HEK293T (cell line): ENCODE measurements around the gene SLC45A1.
A peak's percentile ranks its signal among the peaks of the same experiment; 100 is the strongest.

ENCODE experiments used
- CTCF ChIA-PET: fragments of 350-600 bp; formaldehyde crosslinking; extraction: SDS; loops from one replicate; lab custom pipeline; 2021; ENCODE audit warnings: antibody characterized with exemption, inconsistent platforms; lab: Yijun Ruan, JAX
- POLR2A ChIA-PET: fragments of 350-600 bp; formaldehyde crosslinking; extraction: SDS; loops from one replicate; lab custom pipeline; 2020; ENCODE audit warnings: antibody characterized with exemption, inconsistent platforms; lab: Yijun Ruan, JAX
- DNase-seq: peaks from one replicate; pipeline ENCODE4 v3.0.0; 2012; ENCODE audit warnings: mixed read lengths; ENCODE audit errors: extremely low spot score
- ARNT ChIP-seq: fragments of 450-650 bp; IDR thresholded peaks from 2 replicates; pipeline ENCODE4 v1.6.1; 2017; ENCODE audit warnings: mild to moderate bottlenecking
- BHLHE40 ChIP-seq: fragments of 450-650 bp; IDR thresholded peaks from 2 replicates; pipeline ENCODE4 v1.6.1; 2016; ENCODE audit warnings: mild to moderate bottlenecking, moderate library complexity, borderline replicate concordance
- CTBP1 ChIP-seq: fragments of 450-650 bp; IDR thresholded peaks from 2 replicates; pipeline ENCODE4 v1.6.1; 2016; ENCODE audit warnings: borderline replicate concordance
- ELF4 ChIP-seq: fragments of 450-650 bp; IDR thresholded peaks from 2 replicates; pipeline ENCODE4 v1.6.1; 2017; ENCODE audit warnings: antibody characterized with exemption
- FOXA1 ChIP-seq: fragments of 450-650 bp; IDR thresholded peaks from 2 replicates; pipeline ENCODE4 v1.6.1; 2016; ENCODE audit warnings: mild to moderate bottlenecking
- FOXK2 ChIP-seq: fragments of 450-650 bp; IDR thresholded peaks from 2 replicates; pipeline ENCODE4 v1.6.1; 2016; ENCODE audit warnings: mild to moderate bottlenecking
- FOXM1 ChIP-seq: fragments of 450-650 bp; IDR thresholded peaks from 2 replicates; pipeline ENCODE4 v1.6.1; 2017; ENCODE audit warnings: mild to moderate bottlenecking, borderline replicate concordance
- HDGF ChIP-seq: fragments of 450-650 bp; IDR thresholded peaks from 2 replicates; pipeline ENCODE4 v1.6.1; 2017; ENCODE audit warnings: antibody characterized with exemption, borderline replicate concordance
- L3MBTL2 ChIP-seq: fragments of 450-650 bp; conservative IDR thresholded peaks from 2 replicates; pipeline ENCODE4 v1.6.1; 2016; ENCODE audit warnings: mild to moderate bottlenecking
- LEF1 ChIP-seq: fragments of 450-650 bp; IDR thresholded peaks from 2 replicates; pipeline ENCODE4 v1.6.1; 2017; ENCODE audit warnings: mild to moderate bottlenecking, borderline replicate concordance
- NFRKB ChIP-seq: fragments of 450-650 bp; IDR thresholded peaks from 2 replicates; pipeline ENCODE4 v1.6.1; 2016; ENCODE audit warnings: mild to moderate bottlenecking, moderate library complexity
- SP1 ChIP-seq: fragments of 450-650 bp; IDR thresholded peaks from 2 replicates; pipeline ENCODE4 v1.6.1; 2017
- SUZ12 ChIP-seq: fragments of 450-650 bp; IDR thresholded peaks from 2 replicates; pipeline ENCODE4 v1.6.1; 2016; ENCODE audit warnings: mild to moderate bottlenecking
- TARDBP ChIP-seq: fragments of 450-650 bp; IDR thresholded peaks from 2 replicates; pipeline ENCODE4 v1.6.1; 2016
- ZNF384 ChIP-seq: fragments of 450-650 bp; IDR thresholded peaks from 2 replicates; pipeline ENCODE4 v1.6.1; 2016
- TF ChIP-seq, protein P1 (sequence below): fragments of 450-650 bp; IDR thresholded peaks from 2 replicates; pipeline ENCODE4 v1.6.1; 2016

The SLC45A1 gene

DNA sequence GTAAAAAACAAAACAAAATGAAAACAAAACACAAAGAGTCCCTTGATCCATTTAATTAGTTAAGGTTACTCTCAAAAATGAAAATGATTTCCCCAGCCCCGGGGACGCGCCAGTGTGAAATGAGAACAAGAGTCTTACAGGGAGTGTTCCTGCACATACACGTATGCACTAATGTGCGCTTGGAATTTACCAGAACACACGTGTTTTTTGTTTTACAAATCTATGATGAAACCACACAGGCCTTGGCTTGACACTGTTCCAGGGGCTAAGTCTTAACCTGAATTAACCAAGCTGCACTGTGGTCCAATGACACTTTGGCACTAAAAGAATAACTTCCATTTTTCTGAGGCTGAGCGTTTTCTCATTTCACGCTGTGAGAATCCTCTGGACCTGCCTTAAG lies 63.7 kb downstream of the SLC45A1 start:
- no peak for DNase-seq
- ChIA-PET POLR2A (no interaction called here), CTCF (no interaction called here)
- no peak for TF ChIP-seq ELF4
- TF ChIP-seq FOXK2: no peak

DNA sequence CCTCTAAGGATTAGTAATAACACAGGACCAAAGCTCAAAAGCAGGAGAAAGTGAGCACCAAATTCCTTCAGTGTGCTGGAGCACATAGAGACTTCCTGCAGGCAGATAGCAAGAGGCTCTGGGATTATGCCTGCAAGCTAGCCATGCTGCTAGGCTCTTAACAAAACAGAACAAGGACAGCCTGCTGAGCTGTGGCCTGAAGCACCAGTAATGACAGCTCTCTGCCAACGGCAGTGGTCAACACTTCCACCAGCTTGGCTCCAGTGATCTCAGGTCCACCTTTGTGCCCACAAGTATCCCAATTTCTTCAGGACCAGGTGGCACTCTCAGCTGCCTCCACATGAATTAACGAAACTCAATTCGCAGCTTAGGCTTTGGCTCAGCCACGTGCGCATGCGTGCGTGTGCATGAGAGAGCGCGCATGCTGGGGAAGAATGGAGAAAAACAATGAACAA lies 64.2 kb downstream of the SLC45A1 start:
- DNase-seq: peak; percentile 28
- TF ChIP-seq CTBP1 (no peak), ZNF384 (no peak), L3MBTL2 (no peak), TARDBP (no peak)
- ChIA-PET POLR2A (no interaction called here), CTCF (no interaction called here)

DNA sequence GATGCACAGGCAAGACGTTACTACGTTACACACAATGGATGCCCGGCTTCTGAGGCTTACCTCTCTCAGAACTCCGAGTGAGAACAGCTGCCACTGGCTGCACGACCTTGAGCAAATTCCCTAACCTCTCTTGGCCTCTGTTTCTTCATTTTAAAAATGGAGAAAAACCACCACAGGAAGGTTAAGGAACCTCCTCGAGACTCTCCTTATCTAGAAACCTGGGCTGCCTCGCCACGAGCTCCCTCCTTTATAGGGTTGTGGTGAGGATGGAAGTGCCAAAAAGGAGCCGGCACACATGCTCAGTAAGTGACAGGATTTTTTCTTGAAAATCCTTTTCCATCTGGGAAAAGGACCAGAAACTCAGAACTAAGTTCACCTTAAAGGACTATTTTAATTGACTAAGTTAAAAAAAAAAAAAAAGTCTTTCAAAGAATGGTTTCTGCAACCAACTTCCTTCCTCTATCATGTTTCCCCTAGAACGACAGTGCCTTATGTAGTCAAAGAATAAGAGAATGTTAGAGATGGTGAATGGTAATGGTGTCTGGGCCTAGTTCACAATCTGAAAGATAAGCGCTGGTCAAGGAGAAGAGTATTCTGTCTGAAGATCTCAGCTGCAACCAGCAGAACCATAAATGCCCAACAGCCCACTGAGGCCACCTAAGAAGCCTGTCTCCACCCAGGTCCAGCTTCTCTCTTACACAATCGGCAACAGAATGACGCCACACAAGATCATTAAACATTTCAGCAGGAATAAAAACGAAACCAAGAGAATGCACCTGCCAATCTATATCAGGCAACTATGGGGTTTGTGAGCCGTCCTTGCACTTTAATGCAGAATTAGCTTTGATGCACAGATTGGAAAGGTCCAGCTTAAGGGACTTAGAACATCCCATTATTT lies 64.9 kb downstream of the SLC45A1 start:
- ChIA-PET POLR2A (no interaction called here), CTCF (no interaction called here)
- DNase-seq: no peak
- TF ChIP-seq, protein P1, sequence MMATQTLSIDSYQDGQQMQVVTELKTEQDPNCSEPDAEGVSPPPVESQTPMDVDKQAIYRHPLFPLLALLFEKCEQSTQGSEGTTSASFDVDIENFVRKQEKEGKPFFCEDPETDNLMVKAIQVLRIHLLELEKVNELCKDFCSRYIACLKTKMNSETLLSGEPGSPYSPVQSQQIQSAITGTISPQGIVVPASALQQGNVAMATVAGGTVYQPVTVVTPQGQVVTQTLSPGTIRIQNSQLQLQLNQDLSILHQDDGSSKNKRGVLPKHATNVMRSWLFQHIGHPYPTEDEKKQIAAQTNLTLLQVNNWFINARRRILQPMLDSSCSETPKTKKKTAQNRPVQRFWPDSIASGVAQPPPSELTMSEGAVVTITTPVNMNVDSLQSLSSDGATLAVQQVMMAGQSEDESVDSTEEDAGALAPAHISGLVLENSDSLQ: no peak
- TF ChIP-seq ARNT (no peak), BHLHE40 (no peak), HDGF (no peak), FOXA1 (no peak), CTBP1 (no peak), FOXK2 (no peak), SP1 (no peak), NFRKB (no peak), FOXM1 (no peak), L3MBTL2 (no peak), LEF1 (no peak)

DNA sequence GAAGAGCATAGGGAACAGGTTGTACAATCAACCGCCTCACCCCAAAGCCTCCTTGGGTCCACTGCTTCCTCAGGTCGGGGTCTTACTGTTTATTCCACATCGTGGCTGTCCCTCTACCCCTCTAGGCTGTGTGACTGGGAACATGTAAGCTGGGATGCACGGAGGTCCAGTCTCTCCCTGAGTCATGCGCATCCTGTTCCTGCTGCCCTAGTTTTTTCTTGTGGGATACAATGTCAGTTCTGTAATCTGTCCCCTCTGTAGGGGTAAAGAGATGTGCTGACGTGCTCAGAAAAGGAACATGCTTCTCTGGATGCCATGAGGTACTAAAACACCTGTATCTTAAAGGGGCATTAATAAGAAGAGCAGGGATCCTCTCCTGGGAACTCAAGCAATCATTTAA lies 66.2 kb downstream of the SLC45A1 start:
- TF ChIP-seq BHLHE40 (no peak), ELF4 (no peak), SUZ12 (no peak), CTBP1 (no peak), SP1 (no peak), TARDBP (no peak), LEF1 (no peak), NFRKB (no peak), FOXA1 (no peak), FOXM1 (no peak), HDGF (no peak), L3MBTL2 (no peak), ARNT (no peak), FOXK2 (no peak)
- TF ChIP-seq, protein P1: no peak
- CTCF ChIA-PET: no interaction called here
- POLR2A ChIA-PET: no interaction called here
- no peak for DNase-seq

DNA sequence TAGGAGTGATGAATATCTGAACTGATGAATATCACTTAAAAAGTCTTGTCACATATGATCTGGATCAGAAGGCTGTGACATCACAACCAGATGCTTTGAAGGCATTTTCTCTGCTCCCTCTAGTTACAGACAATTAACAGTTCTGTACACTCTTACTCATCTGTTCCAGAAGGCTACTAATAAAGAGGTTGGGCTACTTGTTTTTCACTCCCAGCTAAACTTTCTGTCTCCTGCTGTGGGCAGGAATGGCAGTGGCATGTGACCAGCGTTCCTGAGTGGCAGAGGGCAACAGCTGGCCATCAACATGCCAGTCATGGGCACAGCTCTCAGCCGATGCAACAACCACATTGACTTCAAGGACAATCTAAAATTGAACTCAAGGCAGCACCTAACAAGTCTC lies 66.7 kb downstream of the SLC45A1 start:
- DNase-seq: no peak
- ChIA-PET POLR2A (no interaction called here), CTCF (no interaction called here)
- TF ChIP-seq BHLHE40 (no peak), ARNT (no peak), CTBP1 (no peak)

DNA sequence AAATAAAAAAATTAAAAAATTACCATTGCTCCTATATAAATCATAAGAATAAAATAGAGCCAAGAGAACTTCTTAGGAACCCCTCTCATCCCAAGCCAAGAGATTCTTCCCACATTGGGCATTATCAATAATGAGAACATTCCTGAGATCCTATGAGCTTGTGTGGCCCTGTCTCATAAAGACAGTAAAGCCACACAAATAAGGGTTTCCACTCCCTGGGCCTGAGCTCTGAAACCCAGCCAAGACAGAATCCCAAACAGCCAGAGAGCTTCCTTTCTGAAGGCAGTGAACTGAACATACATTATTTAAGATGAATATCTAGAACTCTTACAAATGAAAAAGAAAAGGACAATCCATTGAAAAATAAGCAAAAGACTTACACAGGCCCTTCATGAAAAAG lies 68.3 kb downstream of the SLC45A1 start:
- ChIA-PET CTCF (no interaction called here), POLR2A (no interaction called here)
- DNase-seq: no peak
- TF ChIP-seq ZNF384: no peak
- no peak for TF ChIP-seq FOXK2
- no peak for TF ChIP-seq TARDBP
- no peak for TF ChIP-seq SP1
- TF ChIP-seq SUZ12: no peak
- no peak for TF ChIP-seq NFRKB
- TF ChIP-seq ARNT: no peak
- TF ChIP-seq ELF4: no peak
- no peak for TF ChIP-seq FOXM1
- TF ChIP-seq CTBP1: no peak
- no peak for TF ChIP-seq FOXA1
- no peak for TF ChIP-seq L3MBTL2
- TF ChIP-seq LEF1: no peak
- no peak for TF ChIP-seq BHLHE40

DNA sequence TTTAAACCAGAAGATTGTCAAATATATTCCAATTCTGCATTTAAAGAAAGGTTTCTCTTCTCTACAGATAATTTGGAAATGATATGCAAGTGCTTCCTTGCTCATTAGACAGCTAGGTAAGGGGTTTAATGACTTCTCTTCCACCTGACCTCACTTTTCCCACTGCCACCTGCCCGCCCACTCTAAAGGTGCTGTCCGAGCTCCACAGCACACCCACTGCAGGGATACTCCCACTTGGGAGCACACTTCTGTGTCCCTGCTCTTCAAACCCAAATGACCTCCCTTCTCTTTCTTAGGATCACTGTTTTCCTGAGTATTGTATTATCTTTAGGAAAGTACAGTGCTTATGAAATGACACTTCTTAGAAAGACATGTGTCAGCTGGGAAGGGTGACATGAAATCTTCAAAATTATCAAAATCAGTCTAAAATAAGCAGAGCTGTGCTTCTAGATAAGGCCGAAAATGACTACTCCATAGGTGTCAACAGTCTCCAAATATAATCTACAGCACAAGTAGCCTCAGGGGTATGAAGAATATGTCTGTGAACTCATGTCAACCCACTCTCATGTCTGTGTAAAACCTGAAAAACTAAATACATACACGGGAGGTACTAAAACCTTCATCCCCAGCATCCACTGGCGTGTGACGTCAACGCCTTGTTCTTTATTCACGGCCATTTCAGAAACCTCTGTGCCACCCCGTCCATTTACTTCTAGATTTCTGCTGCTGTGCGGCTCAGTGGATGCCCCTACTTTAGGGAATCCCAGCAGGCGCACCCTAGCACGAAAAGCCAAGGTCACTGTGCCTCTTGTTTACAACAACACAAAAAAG lies 71.0 kb downstream of the SLC45A1 start:
- no peak for DNase-seq
- CTCF ChIA-PET: no interaction called here
- TF ChIP-seq LEF1: no peak
- no peak for TF ChIP-seq NFRKB
- TF ChIP-seq L3MBTL2: no peak
- TF ChIP-seq FOXM1: no peak
- no peak for TF ChIP-seq FOXK2
- no peak for TF ChIP-seq ZNF384
- no peak for TF ChIP-seq ELF4
- TF ChIP-seq CTBP1: no peak
- TF ChIP-seq BHLHE40: no peak
- no peak for TF ChIP-seq SP1
- TF ChIP-seq HDGF: no peak
- TF ChIP-seq FOXA1: no peak
- TF ChIP-seq, protein P1: no peak
- TF ChIP-seq ARNT: no peak
- TF ChIP-seq SUZ12: no peak
- no peak for TF ChIP-seq TARDBP
- POLR2A ChIA-PET: no interaction called here
